Spinal cord (tissue), 10 donors: ENCODE measurements around the gene MAL. TPM values are rescaled to one million over a fixed set of nuclear protein-coding genes. Genes with fewer than 3 reads are reported as not detected.

Source experiments
- DNase-seq, 6 donors: peaks; one replicate each; pipeline versions ENCODE4 v3.0.0 to v3.0.0-alpha.2; 2013 to 2015; ENCODE audit warnings: low spot score in 6 of 6, low read depth in 4 of 6
- H3K27ac ChIP-seq: one replicate; pipeline ENCODE4 v1.5.1; 2013; ENCODE audit warnings: low read depth, low read length, control low read depth
- H3K27me3 ChIP-seq: one replicate; pipeline ENCODE4 v1.6.1; 2013; ENCODE audit warnings: low read length; ENCODE audit not compliant: control insufficient read depth, insufficient read depth
- H3K36me3 ChIP-seq: one replicate; pipeline ENCODE4 v1.6.1; 2013; ENCODE audit warnings: low read length; ENCODE audit not compliant: control insufficient read depth, insufficient read depth
- H3K4me1 ChIP-seq: one replicate; pipeline ENCODE4 v1.6.1; 2013; ENCODE audit warnings: low read length; ENCODE audit not compliant: control insufficient read depth, insufficient read depth
- H3K4me3 ChIP-seq: one replicate; pipeline ENCODE4 v1.5.1; 2013; ENCODE audit warnings: low read depth, low read length, control low read depth
- H3K9me3 ChIP-seq: one replicate; pipeline ENCODE4 v1.6.1; 2013; ENCODE audit warnings: low read length; ENCODE audit not compliant: control insufficient read depth, insufficient read depth
- WGBS: methylation state at CpG from one replicate; pipeline ENCODE4 v1.1.5; 2013; ENCODE audit warnings: missing lambda C conversion rate; ENCODE audit not compliant: insufficient coverage; 5-methylcytosine and 5-hydroxymethylcytosine counted together
- long read RNA-seq, 4 donors: transcript quantifications; one replicate each; lab custom pipeline, GENCODE V29; 2026
- polyA plus RNA-seq, 2 donors: library from polyadenylated mRNA; unstranded; fragments of 120-200 nt; gene quantifications; one replicate each; pipeline ENCODE4 v1.2.1, GENCODE V29; 2013; ENCODE audit not compliant: insufficient read length in 2 of 2
- total RNA-seq, 2 donors: library from RNA; depleted of rRNA in 1 of 2; stranded (reverse); fragments of 120-200 nt in 1 of 2; fragments of >200 nt in 1 of 2; gene quantifications; one replicate each; pipeline versions ENCODE4 v1.2.3 to v1.2.4, GENCODE V29; 2013 to 2014
- donor health status: healthy.

The MAL gene
- 10 to 100 TPM; 19.5 to 23.0 TPM for total RNA-seq
- polyA plus RNA-seq, result 10 to 100 TPM in 1 of 2 donors, 1 to 10 TPM in 1; 8.2 to 17.6 TPM
- long read RNA-seq, donor 1, transcript MAL-201 (4 exons, 1,112 nt), result major isoform, 5 of 5 reads
- long read RNA-seq, donor 1, partial matches to known transcripts, result 0 of 5 reads
- long read RNA-seq, donor 1, other reads (novel, unspliced or antisense), result 0 of 5 reads
- long read RNA-seq, donor 2, result 0 reads
- long read RNA-seq, donor 3, partial matches to known transcripts, result 0 of 1 reads
- long read RNA-seq, donor 3, other reads (novel, unspliced or antisense), result 0 of 1 reads
- long read RNA-seq, donor 4, result 0 reads

DNA sequence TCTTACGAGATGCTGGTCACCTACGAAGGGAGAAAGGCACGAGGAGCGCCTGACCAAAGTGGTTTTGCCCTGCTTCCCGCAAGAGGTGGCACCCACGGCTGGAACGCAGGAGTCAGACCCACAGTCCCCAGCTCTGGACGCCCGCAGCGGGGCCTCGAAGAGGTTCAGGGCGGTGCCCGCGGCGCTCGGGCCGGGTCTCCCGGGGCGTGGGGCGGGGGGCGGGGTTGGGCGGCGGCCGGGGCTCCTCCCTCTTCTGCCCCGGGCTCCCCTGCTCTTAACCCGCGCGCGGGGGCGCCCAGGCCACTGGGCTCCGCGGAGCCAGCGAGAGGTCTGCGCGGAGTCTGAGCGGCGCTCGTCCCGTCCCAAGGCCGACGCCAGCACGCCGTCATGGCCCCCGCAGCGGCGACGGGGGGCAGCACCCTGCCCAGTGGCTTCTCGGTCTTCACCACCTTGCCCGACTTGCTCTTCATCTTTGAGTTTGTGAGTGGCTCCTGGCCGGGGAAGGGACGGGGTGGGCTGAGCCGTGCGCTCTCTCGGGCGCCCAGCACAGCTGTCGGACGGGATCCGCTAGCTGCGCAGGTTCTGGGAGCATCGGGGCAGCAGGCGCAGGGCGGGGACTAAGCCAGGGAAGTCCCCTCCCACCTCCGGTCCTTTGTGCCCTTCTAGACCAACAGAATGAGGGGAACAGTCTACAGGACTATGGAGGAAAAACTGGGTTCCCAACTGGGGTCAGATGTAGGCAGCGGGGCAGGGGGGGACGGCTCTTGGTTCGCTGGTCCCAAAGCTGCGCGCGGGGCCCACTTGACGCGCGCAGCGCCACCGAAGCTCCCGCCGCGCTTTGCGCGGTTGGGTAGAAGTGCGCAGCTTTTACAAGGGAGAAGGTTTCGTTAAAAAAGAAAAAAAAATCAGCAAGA is at the start of gene MAL:
TSS of gene MAL (plus strand) at position 303 of the 914 bp plus-strand sequence. CDS start at position 388, 85 bp downstream.
- peak in 2 of 6 donors; percentile 27 to 46 for DNase-seq
- H3K27ac ChIP-seq, result no peak within 1 kb of the TSS
- WGBS, result under 1% methylated on average over 71 of the region's 81 CpGs
- H3K4me3 ChIP-seq, result peak within 1 kb of the TSS; percentile 45
- H3K9me3 ChIP-seq, result no peaks in the 10 kb centered on the region
- no peaks in the 10 kb centered on the region for H3K36me3 ChIP-seq
- peaks cover 57% of the 10 kb centered on the region for H3K27me3 ChIP-seq
- H3K4me1 ChIP-seq, result peaks cover 55% of the 10 kb centered on the region

DNA sequence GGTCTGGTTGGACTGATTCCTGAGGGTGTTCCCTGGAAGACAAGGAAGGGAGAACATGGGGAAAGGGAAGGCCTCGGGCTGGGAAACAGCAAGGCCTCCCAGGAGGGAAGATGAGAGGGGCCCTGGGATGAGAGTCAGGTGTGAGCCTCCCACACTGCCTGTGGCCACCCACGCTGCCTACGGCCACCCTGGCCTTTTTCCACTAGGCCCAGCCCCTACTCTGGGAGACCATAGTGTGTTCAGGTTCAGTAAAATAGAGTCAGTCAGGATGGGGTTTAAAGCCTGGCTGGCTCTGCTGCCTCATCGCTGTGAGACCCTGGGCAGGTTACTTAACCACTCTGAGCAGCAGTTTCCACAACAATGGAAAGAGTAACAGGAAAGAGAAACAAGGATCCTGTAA is 47.7 kb upstream of the MAL start:
- Histone ChIP-seq H3K4me3 (no peak overlapping the region), H3K4me1 (no peaks in the 10 kb centered on the region), H3K36me3 (no peaks in the 10 kb centered on the region), H3K9me3 (no peaks in the 10 kb centered on the region), H3K27ac (no peak overlapping the region), H3K27me3 (peaks cover 8% of the 10 kb centered on the region)
- 88% methylated on average over 2 of the region's 4 CpGs for WGBS
- no peak for DNase-seq

GRCh38 chr2:94978917-94979316 is 46.6 kb upstream of the MAL start:
- Histone ChIP-seq H3K27me3 (peaks cover 8% of the 10 kb centered on the region), H3K36me3 (no peaks in the 10 kb centered on the region), H3K27ac (no peak overlapping the region), H3K4me1 (no peaks in the 10 kb centered on the region), H3K9me3 (no peaks in the 10 kb centered on the region), H3K4me3 (no peak overlapping the region)
- WGBS, result no CpG with 5 or more reads among the region's 3 CpGs
- no peak for DNase-seq

DNA sequence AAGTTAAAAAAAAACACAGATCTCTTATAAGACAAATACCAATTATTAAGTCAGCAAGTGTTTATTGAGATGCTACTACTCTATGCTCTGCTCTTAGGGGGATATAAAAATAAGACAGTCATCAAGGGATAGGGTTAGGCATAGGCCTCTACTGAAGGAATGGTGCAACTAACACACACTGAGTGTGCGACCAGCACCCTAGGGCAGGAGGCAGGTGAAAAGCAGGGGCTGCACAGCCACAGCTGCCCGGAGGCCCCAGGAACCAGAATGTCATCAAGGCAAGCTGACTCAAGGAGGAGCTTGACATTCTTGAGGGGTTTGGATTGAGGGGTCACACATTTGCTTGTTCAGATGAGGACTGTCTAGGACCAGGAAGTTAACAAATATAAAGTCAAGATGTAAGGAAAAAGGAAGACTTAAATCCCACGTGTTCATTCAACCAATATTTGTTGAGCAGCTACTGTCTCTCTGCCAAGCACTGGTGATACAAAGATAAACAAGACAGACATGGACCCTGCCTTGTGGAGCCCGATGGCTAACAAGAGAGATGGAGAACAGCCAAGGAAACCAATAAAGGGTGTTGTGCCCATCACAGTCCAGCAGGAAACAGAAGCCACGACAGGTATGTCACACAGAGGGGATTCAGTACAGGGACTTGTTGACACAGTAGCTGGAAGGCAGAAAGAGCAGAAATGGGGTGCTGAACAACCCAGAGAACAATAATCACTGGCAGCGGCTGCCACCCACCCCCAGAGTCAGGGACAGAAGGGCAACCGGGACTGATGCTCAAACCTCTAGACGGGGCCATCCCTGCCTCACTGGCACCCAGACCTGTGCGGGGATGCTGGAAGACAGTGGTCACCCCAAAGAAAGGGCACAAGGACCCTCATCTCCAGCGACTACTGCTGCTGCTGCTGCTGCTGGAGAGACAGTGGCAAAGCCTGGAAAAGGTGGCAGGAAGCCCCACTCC is 45.8 kb upstream of the MAL start:
- Histone ChIP-seq H3K36me3 (no peaks in the 10 kb centered on the region), H3K27ac (no peak overlapping the region), H3K9me3 (no peaks in the 10 kb centered on the region), H3K27me3 (peaks cover 8% of the 10 kb centered on the region), H3K4me3 (no peak overlapping the region), H3K4me1 (no peaks in the 10 kb centered on the region)
- 84% methylated on average over 9 of the region's 10 CpGs for WGBS
- DNase-seq, result no peak

GRCh38 chr2:94980406-94980805 is 45.1 kb upstream of the MAL start:
- Histone ChIP-seq H3K4me3 (no peak overlapping the region), H3K36me3 (no peaks in the 10 kb centered on the region), H3K27ac (no peak overlapping the region), H3K9me3 (no peaks in the 10 kb centered on the region), H3K27me3 (peaks cover 8% of the 10 kb centered on the region), H3K4me1 (no peaks in the 10 kb centered on the region)
- WGBS, result 89% methylated on average over 14 of the region's 15 CpGs
- DNase-seq, result no peak

- DNase-seq, result no peak
- Histone ChIP-seq H3K9me3 (no peaks in the 10 kb centered on the region), H3K36me3 (no peaks in the 10 kb centered on the region), H3K27me3 (peaks cover 10% of the 10 kb centered on the region), H3K4me3 (no peak overlapping the region), H3K27ac (no peak overlapping the region), H3K4me1 (no peaks in the 10 kb centered on the region)
- 58% methylated on average over 3 of the region's 6 CpGs for WGBS
These were observed 43.4 kb upstream of the MAL start for GRCh38 chr2:94982156-94982555.

GRCh38 chr2:94982675-94983074 is 42.8 kb upstream of the MAL start:
- no peaks in the 10 kb centered on the region for H3K36me3 ChIP-seq
- WGBS, result 62% methylated on average over 3 of the region's 3 CpGs
- H3K27me3 ChIP-seq, result peaks cover 6% of the 10 kb centered on the region
- no peak overlapping the region for H3K4me3 ChIP-seq
- H3K9me3 ChIP-seq, result no peaks in the 10 kb centered on the region
- no peak overlapping the region for H3K27ac ChIP-seq
- no peak for DNase-seq
- H3K4me1 ChIP-seq, result no peaks in the 10 kb centered on the region

- no peak overlapping the region for H3K27ac ChIP-seq
- DNase-seq, result no peak
- H3K27me3 ChIP-seq, result peaks cover 3% of the 10 kb centered on the region
- 52% methylated on average over 7 of the region's 9 CpGs for WGBS
- no peaks in the 10 kb centered on the region for H3K9me3 ChIP-seq
- no peak overlapping the region for H3K4me3 ChIP-seq
- no peaks in the 10 kb centered on the region for H3K36me3 ChIP-seq
- no peaks in the 10 kb centered on the region for H3K4me1 ChIP-seq
These were observed 40.4 kb upstream of the MAL start for GRCh38 chr2:94984964-94985575.

DNA sequence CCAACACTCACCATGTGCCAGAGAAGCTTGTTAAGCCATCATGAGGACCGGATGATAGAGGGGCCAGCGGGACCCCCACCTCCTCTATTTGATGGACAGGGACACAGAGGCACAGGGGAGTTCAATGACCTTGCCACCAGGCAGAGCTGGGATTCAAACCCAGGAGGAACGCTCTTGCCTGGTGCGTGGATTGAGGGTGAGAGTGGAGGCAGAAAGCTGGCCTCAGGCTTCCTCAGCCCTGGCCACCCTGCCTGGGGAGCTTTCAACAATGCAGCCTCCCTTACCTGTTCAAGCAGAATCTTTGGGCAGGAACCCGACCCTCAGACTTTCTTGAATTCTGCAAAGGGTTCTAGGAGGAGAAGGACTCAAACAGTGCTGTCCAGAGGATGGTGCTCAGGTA is 39.9 kb upstream of the MAL start:
- Histone ChIP-seq H3K9me3 (no peaks in the 10 kb centered on the region), H3K36me3 (no peaks in the 10 kb centered on the region), H3K4me3 (no peak overlapping the region), H3K27me3 (peaks cover 3% of the 10 kb centered on the region), H3K4me1 (no peaks in the 10 kb centered on the region), H3K27ac (no peak overlapping the region)
- no peak for DNase-seq
- WGBS, result 100% methylated on average over 2 of the region's 5 CpGs
